ENCODE data around the gene FIGN.

GRCh38 chr2:163764566-163764965 is 28.8 kb upstream of the FIGN start:
- TF ChIP-seq POLR2A (IDR thresholded peaks at IDR 0.05; ENCODE audit: low read depth, low read length) (no peak), CTCF (conservative IDR thresholded peaks at IDR 0.05; ENCODE audit: low read depth, low read length) (no peak)

All from IMR-90 (cell line).